AG04450 (cell line): ENCODE results near the gene SPAG4. TPM values are rescaled to one million over a fixed set of nuclear protein-coding genes. Genes with fewer than 3 reads are reported as not detected.

ENCODE experiments used
- CTCF ChIA-PET: fragments of 300-600, 350-600 bp; formaldehyde crosslinking; extraction: SDS; loops from one replicate; lab custom pipeline; 2022; ENCODE audit warnings: antibody characterized with exemption, inconsistent platforms; lab: Charles Lee
- POLR2A ChIA-PET: fragments of 350-600 bp; formaldehyde crosslinking; extraction: SDS; loops from one replicate; lab custom pipeline; 2021; ENCODE audit warnings: antibody characterized with exemption, inconsistent platforms; lab: Yijun Ruan, JAX
- DNase-seq: peaks from one replicate; pipeline ENCODE4 v3.0.0-alpha.2; 2011; ENCODE audit warnings: low read depth, low spot score
- H3K27ac ChIP-seq: one replicate; pipeline ENCODE4 v1.5.1; 2012; ENCODE audit warnings: low read depth, low read length, control low read depth
- H3K27me3 ChIP-seq: one replicate; pipeline ENCODE4 v1.6.0; 2012; ENCODE audit warnings: low read length; ENCODE audit not compliant: control insufficient read depth, insufficient read depth
- H3K4me3 ChIP-seq: 2 replicates; pipeline ENCODE4 v1.5.1; 2011; ENCODE audit warnings: mild to moderate bottlenecking, low read depth, low read length, control low read depth
- H3K9me3 ChIP-seq: 2 replicates; pipeline ENCODE4 v1.5.1; 2012; ENCODE audit warnings: low read length; ENCODE audit not compliant: control insufficient read depth, insufficient read depth
- CTCF ChIP-seq: IDR thresholded peaks from 2 replicates; pipeline ENCODE4 v1.5.1; 2011; ENCODE audit warnings: low read depth, low read length, control low read depth, inconsistent platforms
- polyA plus RNA-seq: library from polyadenylated mRNA; depleted of rRNA; stranded (reverse); fragments of >200 nt; gene quantifications from 2 replicates; pipeline ENCODE4 v1.2.3, GENCODE V29; 2011

Gene SPAG4
- polyA plus RNA-seq, 1 experiment: 1.8 TPM

DNA sequence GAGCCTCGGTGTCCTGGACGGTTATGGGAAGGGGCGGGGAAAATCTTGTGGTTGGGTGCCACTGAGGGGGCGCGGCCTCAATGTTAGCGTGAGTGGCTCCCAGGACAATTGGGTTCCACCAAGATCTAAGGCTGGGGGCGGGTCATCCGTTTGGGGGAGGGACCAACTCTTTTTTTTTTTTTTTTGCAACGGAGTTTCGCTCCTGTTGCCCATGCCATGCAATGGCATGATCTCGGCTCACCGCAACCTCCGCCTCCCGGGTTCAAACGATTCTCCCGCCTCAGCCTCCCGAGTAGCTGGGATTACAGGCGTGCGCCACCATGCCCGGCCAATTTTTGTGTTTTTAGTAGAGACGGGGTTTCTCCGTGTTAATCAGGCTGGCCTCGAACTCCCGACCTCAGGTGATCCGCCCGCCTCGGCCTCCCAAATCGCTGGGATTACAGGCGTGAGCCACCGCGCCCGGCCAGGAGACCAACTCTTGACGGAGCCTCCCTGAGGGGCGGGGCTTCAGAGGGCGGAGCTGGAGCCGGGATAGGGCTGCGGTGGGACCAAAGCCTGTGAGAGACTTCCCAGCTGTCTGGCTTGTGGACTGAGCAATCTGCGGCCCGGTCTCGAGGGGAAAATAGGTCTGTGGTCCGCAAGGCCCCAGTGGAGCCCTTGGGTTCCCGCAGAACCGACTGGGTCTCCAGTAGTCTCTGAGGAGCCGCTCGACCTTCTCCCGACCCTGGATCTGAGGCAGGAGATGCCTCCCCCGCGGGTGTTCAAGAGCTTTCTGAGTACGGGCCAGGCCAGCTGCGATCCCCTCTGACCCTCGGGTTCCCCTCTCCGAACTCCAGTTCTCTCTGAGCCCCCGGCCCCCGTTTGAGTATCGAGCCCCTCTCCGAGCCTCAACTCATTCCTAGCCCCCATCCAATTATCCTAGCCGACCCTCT is 1.1 kb downstream of the SPAG4 start:
- POLR2A ChIA-PET: interaction anchor here (0.6 to 3.6 kb wide), 13 partner anchors 9 to 327 kb away, joined by 3 to 11 read pairs (median 3); partner anchors contain the start of genes CPNE1, ERGIC3, NFS1 and RBM12
- no peaks in the 10 kb centered on the region; the same call in 1 of the 2 replicates for H3K9me3 ChIP-seq
- H3K27me3 ChIP-seq: no peaks in the 10 kb centered on the region
- peak overlapping the region; percentile 57 for H3K27ac ChIP-seq
- H3K4me3 ChIP-seq: peak overlapping the region; percentile 64
- TF ChIP-seq CTCF: no peak
- CTCF ChIA-PET: interaction anchor here (1.1 kb wide), 1 partner anchor 13 kb away, joined by 3 read pairs; no protein-coding TSS in a partner anchor
- DNase-seq: peak; percentile 98

DNA sequence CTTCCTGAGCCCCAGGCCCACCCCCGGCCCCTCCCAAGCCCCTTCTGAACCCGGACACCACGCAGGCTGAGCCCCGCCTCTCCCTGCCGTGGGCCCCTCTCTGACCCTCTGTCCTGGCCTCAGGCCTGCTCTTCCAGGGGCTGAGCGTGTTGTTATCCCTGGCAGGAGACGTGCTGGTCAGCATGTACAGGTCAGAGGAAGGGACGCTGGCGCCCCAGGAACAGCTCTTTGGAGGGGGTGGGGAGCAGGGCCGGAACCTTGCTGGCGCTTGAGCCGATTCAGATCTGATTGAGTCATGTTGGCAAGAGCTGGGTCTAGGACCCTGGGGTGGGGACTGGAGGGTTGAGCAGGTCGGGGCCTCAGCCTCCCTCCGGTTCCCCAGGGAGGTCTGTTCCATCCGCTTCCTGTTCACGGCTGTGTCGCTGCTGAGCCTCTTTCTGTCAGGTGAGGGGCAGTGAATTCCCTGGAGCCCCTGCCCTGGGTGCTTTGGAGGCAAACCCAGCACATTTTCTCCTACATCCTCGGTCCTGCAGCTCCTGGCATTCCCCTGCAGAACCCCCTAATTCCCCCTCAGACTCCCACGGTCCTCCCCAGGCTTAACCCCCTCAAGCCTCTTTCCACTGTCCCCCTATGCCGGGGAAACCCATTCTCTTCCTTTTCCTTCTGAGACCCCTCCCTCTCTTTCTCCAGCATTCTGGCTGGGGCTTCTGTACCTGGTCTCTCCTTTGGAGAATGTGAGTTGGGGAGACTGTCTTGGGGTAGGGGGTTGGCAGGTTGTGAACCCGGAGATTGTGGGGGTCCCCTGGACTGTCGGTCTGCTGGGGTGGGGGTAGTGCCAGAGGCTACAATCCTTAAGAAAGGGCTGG is 2.0 kb downstream of the SPAG4 start:
- Histone ChIP-seq H3K27me3 (no peaks in the 10 kb centered on the region), H3K4me3 (peak overlapping the region; percentile 64), H3K9me3 (no peaks in the 10 kb centered on the region; the same call in 1 of the 2 replicates), H3K27ac (peak overlapping the region; percentile 57)
- DNase-seq: no peak
- POLR2A ChIA-PET: interaction anchor here (0.7 to 3.6 kb wide), 7 partner anchors 35 to 125 kb away, joined by 3 to 11 read pairs (median 4); partner anchors contain the start of genes CPNE1, ERGIC3, NFS1 and RBM12
- CTCF ChIA-PET: interaction anchor here (1.1 kb wide), 1 partner anchor 12 kb away, joined by 3 read pairs; no protein-coding TSS in a partner anchor
- peak; percentile 33; the same call in 1 of the 2 replicates for TF ChIP-seq CTCF

- Histone ChIP-seq H3K9me3 (no peaks in the 10 kb centered on the region; the same call in 1 of the 2 replicates), H3K27ac (no peak overlapping the region), H3K4me3 (peak overlapping the region; percentile 64), H3K27me3 (no peaks in the 10 kb centered on the region)
- ChIA-PET CTCF (interaction anchor here (1.2 to 2.6 kb wide), 3 partner anchors 12 to 70 kb away, joined by 3 to 12 read pairs (median 3); no protein-coding TSS in a partner anchor), POLR2A (interaction anchor here (0.7 to 3.6 kb wide), 7 partner anchors 34 to 477 kb away, joined by 3 to 11 read pairs (median 4); partner anchors contain the start of genes CPNE1, ERGIC3, RBM12 and RBM39)
- DNase-seq: no peak
- no peak for TF ChIP-seq CTCF
Observed at GRCh38 chr20:35618263-35619131, 2.9 kb downstream of the SPAG4 start.
